Uterus (tissue), 2 donors: ENCODE data around the gene FBXO15.

Experiments
- POLR2A ChIP-seq, 2 donors: fragments of 450-650 bp; IDR thresholded peaks; one replicate each; pipeline ENCODE4 v1.6.1; 2016; ENCODE audit warnings: antibody characterized with exemption in 2 of 2, mild to moderate bottlenecking in 1 of 2, moderate library complexity in 1 of 2
- TF ChIP-seq, protein P1 (sequence below), 4 experiments: fragments of 200-600 bp in 2 of 4; fragments of 450-650 bp in 2 of 4; sonication (generic) in 2 of 4; IDR thresholded peaks; one replicate each; pipeline ENCODE4 v1.5.1; 2016 to 2019; ENCODE audit warnings: antibody characterized with exemption in 4 of 4, mild to moderate bottlenecking in 2 of 4, moderate library complexity in 1 of 4

DNA sequence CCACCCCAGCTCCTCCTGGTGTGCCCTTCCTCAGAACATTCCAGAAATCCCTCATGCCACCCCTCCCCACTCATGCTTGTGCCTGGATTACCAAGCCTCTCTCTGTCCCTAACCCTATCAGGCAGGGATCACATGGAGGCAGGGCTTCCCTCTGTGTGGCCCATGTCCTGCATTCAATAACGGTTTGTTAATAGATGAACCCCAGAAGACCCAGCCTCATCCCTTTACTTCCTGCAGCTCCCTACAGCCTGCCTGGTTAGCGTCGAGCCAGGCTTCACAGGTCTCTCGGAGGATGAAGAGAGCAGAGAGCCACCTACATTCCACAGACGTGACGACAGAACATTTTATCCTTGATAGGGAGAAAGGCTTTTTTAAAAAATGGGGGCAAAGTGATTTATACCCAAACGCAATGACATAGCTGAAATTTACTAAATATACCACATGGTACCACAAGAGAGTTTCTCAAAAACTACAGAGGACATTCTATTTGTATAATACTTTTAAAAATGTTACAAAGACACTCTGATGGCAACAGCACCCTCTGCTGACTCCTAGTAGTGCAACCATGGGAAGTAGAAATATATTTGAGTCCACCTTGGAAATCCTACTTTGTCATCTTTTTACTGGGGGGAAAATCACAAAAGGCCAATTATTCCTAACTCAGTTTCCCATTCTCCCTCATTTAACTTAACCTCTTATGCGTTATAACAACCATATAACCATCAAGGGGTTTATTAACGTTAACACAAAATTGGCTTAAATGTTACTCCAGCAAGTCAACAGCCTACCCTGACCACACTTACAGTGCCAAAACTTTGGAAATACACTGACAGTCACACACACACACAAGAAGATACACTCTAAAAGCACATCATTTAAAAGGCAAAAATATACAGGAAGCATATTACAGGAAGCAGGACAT is 30.7 kb downstream of the FBXO15 start:
- TF ChIP-seq, protein P1, sequence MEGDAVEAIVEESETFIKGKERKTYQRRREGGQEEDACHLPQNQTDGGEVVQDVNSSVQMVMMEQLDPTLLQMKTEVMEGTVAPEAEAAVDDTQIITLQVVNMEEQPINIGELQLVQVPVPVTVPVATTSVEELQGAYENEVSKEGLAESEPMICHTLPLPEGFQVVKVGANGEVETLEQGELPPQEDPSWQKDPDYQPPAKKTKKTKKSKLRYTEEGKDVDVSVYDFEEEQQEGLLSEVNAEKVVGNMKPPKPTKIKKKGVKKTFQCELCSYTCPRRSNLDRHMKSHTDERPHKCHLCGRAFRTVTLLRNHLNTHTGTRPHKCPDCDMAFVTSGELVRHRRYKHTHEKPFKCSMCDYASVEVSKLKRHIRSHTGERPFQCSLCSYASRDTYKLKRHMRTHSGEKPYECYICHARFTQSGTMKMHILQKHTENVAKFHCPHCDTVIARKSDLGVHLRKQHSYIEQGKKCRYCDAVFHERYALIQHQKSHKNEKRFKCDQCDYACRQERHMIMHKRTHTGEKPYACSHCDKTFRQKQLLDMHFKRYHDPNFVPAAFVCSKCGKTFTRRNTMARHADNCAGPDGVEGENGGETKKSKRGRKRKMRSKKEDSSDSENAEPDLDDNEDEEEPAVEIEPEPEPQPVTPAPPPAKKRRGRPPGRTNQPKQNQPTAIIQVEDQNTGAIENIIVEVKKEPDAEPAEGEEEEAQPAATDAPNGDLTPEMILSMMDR (IDR thresholded peaks at IDR 0.05), result peak in 2 of 4 experiments; percentile 14 to 15
- no peak for TF ChIP-seq POLR2A (IDR thresholded peaks at IDR 0.05)
